Fibroblast of gingiva (primary cell): Measurements from ENCODE around the gene DYNLL1.
A peak's percentile ranks its signal among the peaks of the same experiment; 100 is the strongest.
"Not testable (repeated sequence)": the region's sequence is repeated elsewhere in the genome, so short reads cannot be mapped to it uniquely, and the experiment has no call there.

Experiments
- DNase-seq: peaks from one replicate; pipeline ENCODE4 v3.0.0-alpha.2; 2011; ENCODE audit warnings: low read depth

DYNLL1 gene

GRCh38 chr12:120495731-120496412 lies at the start of gene DYNLL1:
Gene DYNLL1 (plus strand): TSS chr12:120496113. CDS start chr12:120496422, 309 bp downstream.
- DNase-seq, result peak; percentile 94

- DNase-seq, result not testable (repeated sequence)
These were observed 49.1 kb upstream of the DYNLL1 start for GRCh38 chr12:120446844-120447178.

DNA sequence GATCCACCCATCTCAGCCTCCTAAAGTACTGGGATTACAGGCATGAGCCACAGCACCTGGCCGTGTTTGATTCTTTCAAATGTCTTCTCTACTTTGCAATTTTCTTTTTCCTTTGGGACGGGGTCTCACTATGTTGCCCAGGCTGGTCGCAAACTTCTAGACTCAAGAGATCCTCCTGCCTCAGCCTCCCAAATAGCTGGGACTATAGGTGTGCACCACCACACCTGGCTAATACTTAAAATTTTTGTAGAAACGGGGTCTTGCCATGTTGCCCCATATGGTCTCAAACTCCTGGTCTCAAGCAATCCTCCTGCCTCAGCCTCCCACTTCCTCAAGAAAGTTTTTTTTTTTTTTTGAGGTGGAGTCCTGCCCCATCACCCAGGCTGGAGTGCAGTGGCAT lies 47.9 kb upstream of the DYNLL1 start:
- no peak for DNase-seq

- DNase-seq, result peak; percentile 20
These were observed 43.4 kb upstream of the DYNLL1 start for GRCh38 chr12:120452524-120452923.

DNA sequence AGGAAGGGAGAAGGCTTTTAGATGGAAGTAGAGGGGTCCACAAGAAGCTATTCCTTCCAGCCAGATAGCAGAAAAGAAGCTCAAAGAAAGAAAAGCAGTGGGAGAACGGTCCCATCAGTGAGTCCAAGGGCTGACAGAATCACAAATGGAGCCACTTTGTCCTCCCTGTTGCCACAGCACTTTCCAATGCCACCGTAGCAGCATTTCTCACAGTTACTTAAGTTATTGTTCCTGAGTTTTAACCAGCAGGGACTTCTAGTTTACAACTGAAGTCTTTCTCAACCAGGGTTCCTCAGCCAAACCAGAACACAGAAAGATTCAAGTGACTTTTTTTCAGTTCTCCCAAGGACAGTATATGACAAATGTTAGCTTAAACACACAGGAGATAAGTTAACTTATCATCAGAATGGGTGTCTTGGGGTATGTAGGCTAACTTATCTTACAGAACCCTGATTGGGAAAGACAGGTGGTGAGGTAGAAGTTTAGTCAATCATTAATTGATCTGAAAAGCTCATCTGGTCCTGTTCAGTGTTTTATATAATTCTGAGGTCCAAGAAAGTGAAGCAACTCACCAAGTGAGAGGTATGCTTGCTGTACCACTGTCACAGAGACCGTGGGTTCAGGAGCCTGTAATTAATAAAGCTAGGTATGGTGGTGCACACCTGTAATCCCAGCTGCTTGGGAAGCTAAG lies 42.7 kb upstream of the DYNLL1 start:
- no peak for DNase-seq

GRCh38 chr12:120453977-120454376 lies 41.9 kb upstream of the DYNLL1 start:
- DNase-seq, result no peak

DNA sequence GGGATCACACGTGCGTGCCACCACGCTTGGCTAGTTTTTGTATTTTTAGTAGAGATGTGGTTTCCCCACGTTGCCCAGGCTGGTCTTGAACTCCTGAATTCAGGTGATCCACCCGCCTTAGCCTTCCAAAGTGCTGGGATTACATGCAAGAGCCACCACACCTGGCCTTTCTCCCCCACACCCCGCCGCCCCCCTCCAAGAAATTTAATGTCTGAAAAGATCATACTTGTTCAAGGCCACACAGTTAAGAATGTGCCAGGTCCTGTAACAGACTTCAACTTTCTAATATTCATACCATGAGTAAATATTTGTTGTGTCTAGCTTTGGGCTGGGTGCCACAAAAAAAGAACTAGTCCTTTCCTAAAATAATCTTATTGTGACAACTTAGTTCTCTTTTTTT lies 40.6 kb upstream of the DYNLL1 start:
- DNase-seq, result no peak

DNA sequence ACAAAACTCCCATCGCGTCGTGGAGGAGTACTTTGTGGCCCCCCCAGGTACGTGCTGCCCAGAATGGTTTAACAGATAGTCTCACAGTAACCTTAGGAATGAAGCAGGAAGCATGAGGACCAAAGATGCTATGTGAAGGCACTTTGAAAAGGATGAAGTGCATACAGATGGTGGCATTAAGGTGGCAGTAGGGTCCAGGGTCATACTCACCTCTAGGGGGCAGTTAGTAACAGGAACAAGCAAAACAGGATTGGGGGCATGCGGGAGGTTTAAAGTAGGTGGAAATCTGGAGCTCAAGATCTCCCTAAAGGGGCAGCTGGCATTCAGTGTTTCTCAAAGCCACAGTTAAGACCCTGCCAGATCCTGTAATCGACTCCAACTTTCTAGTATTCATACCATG lies 38.8 kb upstream of the DYNLL1 start:
- DNase-seq, result no peak

DNA sequence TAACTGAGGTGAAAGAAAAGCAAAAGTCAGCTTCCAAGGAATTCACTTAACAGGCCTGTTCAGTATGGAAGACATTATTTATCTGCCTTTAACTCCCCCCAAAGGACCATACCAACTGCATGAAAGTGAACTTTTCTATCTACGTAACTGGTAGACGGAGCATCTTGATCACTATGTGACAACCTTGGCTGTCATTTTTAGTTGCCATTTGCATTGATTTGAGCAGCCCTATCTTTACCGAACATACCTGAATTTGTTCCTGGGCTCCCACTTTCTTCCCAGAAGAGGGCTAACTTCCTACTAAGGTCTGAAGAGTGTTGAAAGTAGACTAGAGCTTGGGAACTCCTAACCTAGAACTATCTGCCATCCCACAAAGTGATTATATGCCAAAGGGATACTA lies 35.8 kb upstream of the DYNLL1 start:
- DNase-seq, result no peak

DNA sequence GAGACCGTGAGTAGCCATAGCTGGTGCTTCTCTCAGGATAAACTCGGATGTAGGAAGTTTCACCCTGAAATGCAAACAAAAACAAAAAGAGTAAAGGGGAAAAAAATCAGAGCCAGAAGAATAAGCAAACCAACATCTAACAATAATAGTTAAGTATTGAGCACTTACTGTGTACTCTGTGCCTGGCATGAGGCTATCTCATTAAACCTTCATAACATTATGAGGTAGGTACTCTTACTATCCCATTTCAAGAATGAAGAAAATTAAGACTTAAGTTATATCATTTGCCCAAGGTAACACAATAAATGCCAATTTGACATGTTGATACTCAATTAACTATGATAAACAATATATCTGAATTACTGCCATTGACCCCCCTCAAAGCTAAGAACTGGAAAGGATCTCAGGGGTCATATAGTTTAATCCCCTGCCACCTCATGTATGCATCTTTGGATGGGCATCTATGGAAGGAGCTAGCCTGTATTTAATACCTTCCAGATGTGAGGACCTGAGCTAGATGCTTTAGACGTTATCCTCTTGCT lies 33.7 kb upstream of the DYNLL1 start:
- DNase-seq, result no peak

GRCh38 chr12:120463712-120464111 lies 32.2 kb upstream of the DYNLL1 start:
- no peak for DNase-seq

- DNase-seq, result no peak
These were observed 30.2 kb upstream of the DYNLL1 start for GRCh38 chr12:120465756-120466155.

GRCh38 chr12:120466560-120467315 lies 29.2 kb upstream of the DYNLL1 start:
- peak; percentile 38 for DNase-seq

GRCh38 chr12:120467439-120467838 lies 28.5 kb upstream of the DYNLL1 start:
- DNase-seq, result no peak

DNA sequence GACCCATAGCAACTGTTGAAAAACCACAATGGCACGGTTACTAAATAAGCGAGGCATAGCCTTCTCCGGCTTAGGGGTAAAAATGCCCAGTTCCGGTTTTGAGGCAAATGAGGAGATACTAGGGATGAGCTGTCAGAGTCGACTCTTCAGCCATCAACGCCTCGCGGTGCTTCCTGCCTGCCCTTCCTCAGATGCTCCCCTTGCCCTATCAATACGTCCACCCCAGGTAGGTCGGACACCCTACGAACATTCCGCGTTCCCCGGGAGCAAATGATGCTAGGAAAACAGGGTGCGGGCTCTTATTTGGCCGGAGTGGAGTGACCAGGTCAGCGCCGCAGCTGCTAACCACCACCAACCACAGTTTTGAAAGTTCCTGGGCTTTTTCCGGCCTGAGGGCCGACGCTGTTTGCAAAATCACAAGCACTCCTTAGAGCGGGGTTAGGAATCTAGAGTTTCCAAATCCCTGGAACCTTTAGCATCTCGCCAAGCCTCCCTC lies 27.5 kb upstream of the DYNLL1 start:
- DNase-seq, result peak; percentile 76

GRCh38 chr12:120468821-120469449 lies 27.0 kb upstream of the DYNLL1 start:
- DNase-seq, result no peak

GRCh38 chr12:120469450-120470149 lies 26.3 kb upstream of the DYNLL1 start, which contains the start of gene SRSF9:
Gene SRSF9 (minus strand): TSS chr12:120469748. CDS start chr12:120469609, 139 bp downstream.
- DNase-seq, result peak; percentile 98

DNA sequence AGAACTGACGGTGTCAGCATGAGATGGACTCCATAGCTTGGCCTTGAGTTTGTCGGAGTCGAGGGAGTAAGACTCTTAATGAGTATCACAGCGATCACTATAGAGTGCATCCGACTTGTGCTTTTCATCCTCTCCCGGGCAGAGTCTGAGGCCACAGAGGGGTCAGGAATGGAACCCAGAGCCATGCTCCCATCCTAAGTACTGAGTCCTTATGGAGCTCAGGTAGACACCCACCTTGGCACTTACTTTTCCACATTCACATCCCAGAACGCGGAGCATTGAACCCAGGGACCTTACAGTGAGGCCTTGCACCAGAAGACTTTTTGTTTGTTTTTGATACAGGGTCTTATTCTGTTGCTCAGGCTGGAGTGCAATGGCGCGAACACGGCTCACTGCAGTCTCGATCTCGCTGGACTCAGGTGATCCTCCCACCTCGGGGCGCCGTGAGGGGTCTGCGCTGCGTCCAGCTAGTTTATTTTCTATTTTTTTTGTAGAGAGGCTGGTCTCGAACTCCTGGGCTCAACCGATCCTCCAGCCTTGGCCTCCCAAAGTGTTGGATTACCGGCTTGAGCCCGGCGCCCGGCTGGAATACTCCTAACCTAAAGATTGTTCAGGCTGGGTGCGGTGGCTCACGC lies 25.6 kb upstream of the DYNLL1 start:
- DNase-seq, result no peak

DNA sequence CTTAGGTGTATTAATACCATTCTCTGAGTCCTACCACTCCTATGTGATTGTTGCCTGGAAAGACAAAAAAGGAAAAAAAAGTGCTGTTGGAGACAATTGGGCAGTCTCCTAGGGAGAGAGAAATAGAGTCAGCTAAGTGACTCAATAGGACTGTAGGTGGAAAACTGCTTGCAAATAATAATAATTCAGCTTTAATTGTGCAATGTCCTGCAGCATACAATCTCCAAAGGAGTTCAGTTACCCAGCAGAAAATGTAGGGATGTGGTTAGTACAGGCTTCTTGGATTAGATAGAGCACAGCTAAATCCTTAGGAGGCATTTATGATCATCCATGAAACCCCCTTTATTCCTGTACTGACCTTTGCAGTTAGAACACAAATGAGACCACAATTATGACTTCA lies 23.4 kb upstream of the DYNLL1 start:
- no peak for DNase-seq

DNA sequence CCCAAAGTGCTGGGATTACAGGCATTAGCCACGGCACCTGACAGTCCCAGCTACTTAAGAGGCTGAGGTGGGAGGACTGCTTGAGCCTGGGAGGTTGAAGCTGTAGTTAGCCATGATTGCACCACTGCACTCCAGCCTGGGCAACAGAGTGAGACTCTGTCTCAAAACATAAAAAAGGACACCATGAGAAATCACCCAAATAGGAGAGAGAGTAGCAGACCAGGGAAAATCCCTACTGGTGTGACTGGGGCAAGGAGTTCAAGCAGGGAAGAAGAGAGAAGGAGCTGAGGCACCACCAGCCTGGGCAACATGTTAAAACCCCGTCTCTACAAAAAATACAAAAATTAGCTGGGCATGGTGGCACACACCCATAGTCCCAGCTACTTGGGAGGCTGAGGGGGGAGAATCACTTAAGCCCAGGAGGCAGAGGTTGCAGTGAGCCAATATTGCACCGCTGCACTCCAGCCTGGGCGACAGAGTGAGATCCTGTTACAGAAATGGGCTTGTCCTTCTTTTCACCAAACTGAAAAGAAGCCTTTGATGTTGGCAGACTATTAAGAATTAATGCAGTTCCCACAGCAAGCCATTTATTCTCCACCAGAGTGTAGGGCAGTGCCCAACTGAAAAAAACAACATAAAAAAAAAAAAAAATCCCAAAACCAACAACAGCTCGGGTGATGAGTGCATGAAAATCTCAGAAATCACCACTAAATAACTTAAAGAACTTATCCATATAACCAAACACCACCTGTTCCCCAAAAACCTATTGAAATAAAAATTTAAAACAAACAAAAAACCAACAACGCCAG lies 21.9 kb upstream of the DYNLL1 start:
- DNase-seq, result no peak
